Measurements from ENCODE around the gene RHOB. TPM values are rescaled to one million over a fixed set of nuclear protein-coding genes. Genes with fewer than 3 reads are reported as not detected.

Gene RHOB
- total and polyA plus RNA-seq, 7 donors, result 111 to 669 (median 194) TPM

DNA sequence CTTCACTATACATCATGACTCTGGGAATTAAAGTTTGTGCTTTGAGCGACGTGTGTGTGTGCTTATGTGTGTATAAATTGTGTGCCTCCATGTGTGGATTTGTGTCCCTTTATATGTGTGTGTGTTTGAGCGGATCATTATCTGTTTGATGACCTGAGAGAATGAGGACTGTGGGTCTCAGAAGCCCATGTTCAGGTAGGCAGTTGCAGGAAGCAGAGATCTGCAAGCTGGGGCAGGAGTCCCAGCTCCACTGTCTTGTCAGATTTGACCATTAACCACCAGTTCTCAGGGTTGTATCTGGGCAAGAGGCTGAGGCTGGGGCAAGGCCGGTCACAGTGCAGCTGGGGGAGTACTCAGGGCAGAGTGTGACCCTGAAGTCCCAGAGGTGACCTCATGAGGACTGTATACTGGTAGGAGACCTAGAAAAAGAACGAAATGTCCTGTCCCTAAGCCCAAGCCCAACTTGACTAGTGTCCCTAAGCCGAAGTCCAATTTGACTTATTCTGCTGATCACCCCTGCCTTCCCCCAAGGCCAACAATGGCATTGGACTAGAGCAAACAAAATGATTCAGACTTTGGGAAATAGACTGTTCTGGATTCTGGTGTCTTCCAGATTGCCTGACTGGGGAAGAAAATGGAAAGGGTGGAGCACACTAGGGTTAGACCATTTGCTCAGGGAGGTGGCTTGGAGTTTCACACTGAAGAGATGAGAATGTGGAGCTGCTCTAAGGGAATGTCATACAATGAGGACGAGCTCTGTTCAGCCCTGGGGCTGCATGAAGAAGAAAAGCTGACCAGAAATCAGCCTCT lies 28.1 kb downstream of the RHOB start:
- no peaks in the 10 kb centered on the region for H3K27me3 ChIP-seq (ENCODE audit: insufficient read depth in 3 of 3, low read length in 2 of 3)
- H3K9me3 ChIP-seq, result no peaks in the 10 kb centered on the region
- 83 to 97% (median 94%) methylated on average over 7 of the region's 7 CpGs for WGBS, 3 donors
- peak overlapping the region; percentile 4 for H3K27ac ChIP-seq
- intact Hi-C loops (cut with DNase I), result no loop called here
- H3K4me3 ChIP-seq, result no peak overlapping the region
- peaks cover 13% of the 10 kb centered on the region for H3K4me1 ChIP-seq
- ATAC-seq (peak in 2 of 4 donors; percentile 12 to 25), DNase-seq (no peak)
- H3K36me3 ChIP-seq (ENCODE audit: insufficient read depth in 1 of 2, low read depth in 1 of 2), result no peaks in the 10 kb centered on the region
- TF ChIP-seq, protein P1, sequence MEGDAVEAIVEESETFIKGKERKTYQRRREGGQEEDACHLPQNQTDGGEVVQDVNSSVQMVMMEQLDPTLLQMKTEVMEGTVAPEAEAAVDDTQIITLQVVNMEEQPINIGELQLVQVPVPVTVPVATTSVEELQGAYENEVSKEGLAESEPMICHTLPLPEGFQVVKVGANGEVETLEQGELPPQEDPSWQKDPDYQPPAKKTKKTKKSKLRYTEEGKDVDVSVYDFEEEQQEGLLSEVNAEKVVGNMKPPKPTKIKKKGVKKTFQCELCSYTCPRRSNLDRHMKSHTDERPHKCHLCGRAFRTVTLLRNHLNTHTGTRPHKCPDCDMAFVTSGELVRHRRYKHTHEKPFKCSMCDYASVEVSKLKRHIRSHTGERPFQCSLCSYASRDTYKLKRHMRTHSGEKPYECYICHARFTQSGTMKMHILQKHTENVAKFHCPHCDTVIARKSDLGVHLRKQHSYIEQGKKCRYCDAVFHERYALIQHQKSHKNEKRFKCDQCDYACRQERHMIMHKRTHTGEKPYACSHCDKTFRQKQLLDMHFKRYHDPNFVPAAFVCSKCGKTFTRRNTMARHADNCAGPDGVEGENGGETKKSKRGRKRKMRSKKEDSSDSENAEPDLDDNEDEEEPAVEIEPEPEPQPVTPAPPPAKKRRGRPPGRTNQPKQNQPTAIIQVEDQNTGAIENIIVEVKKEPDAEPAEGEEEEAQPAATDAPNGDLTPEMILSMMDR (IDR thresholded peaks at IDR 0.05), result no peak

DNA sequence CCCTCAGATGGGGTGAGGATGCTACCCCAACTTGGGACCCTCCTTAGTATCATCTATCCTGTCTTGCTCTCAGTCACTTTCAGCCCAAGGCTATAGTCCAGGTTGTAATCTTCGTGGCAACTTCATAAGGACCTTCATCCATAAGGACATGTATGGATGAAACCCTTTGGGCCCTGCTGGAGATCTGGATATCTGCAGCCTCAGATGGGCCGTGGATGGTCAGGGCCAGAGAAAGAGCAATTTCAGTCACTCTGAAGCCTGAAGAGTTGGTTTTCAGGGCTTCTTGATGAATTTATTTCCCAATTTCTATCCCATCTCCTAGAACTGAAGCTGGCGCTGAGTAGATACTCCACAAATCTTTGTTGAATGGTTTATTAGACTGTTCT lies 28.7 kb downstream of the RHOB start:
- 97 to 99% (median 98%) methylated on average over 3 of the region's 3 CpGs for WGBS, 3 donors
- ATAC-seq (no peak), DNase-seq (no peak)
- Histone ChIP-seq H3K4me3 (no peak overlapping the region), H3K9me3 (no peaks in the 10 kb centered on the region), H3K27me3 (ENCODE audit: insufficient read depth in 3 of 3, low read length in 2 of 3) (no peaks in the 10 kb centered on the region), H3K27ac (no peak overlapping the region), H3K4me1 (peaks cover 13% of the 10 kb centered on the region), H3K36me3 (ENCODE audit: insufficient read depth in 1 of 2, low read depth in 1 of 2) (no peaks in the 10 kb centered on the region)
- TF ChIP-seq, protein P1 (IDR thresholded peaks at IDR 0.05), result no peak
- intact Hi-C loops (cut with DNase I), result no loop called here

DNA sequence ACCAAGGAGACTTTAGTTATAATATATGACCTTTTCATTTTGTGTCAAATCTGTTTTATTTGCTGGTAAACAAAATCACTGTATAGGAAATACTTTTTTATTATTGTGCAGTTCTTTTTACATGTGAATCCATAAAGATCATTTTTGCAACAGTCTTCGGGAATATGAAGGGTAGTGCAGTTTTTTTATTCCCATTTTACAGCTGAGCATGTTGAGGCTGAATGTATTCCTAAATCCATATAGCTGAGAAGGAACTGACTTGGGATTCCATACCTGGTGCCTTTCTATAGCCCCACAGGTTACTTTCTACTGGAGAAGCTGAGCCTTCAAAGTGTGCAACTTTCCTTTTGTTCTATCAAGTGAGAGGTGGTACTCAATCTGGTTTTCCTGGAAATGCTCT lies 29.6 kb downstream of the RHOB start:
- intact Hi-C loops (cut with DNase I), result no loop called here
- TF ChIP-seq, protein P1 (IDR thresholded peaks at IDR 0.05), result no peak
- no peaks in the 10 kb centered on the region for H3K9me3 ChIP-seq
- DNase-seq, result no peak
- H3K4me3 ChIP-seq, result no peak overlapping the region
- H3K4me1 ChIP-seq, result peaks cover 13% of the 10 kb centered on the region
- H3K36me3 ChIP-seq (ENCODE audit: insufficient read depth in 1 of 2, low read depth in 1 of 2), result no peaks in the 10 kb centered on the region
- WGBS, 3 donors, result 91 to 96% (median 93%) methylated on average over 1 of the region's 1 CpG
- H3K27ac ChIP-seq, result no peak overlapping the region
- no peaks in the 10 kb centered on the region for H3K27me3 ChIP-seq (ENCODE audit: insufficient read depth in 3 of 3, low read length in 2 of 3)
- ATAC-seq, result no peak

DNA sequence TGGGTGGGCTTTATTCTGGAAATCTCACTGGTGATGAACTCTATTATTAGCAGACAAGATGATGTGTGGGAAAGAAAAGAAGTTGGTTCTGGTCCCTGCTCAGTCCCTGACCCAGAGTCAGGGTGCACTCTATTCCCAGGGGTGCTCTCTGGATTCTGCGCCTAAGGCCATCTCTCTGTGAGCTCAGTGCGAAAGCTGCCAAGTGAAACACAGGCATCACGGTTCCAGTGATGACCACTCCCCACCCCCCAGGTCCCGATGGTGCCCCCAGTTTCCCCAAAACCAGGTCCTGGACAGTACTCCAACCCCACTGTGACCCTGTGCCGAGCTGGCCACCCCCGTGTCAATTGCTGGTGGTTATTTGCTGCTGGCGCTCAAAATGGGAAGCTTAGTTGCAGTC lies 30.1 kb downstream of the RHOB start:
- Histone ChIP-seq H3K4me3 (no peak overlapping the region), H3K27me3 (ENCODE audit: insufficient read depth in 3 of 3, low read length in 2 of 3) (no peaks in the 10 kb centered on the region), H3K4me1 (peaks cover 12% of the 10 kb centered on the region), H3K36me3 (ENCODE audit: insufficient read depth in 1 of 2, low read depth in 1 of 2) (no peaks in the 10 kb centered on the region), H3K9me3 (no peaks in the 10 kb centered on the region), H3K27ac (no peak overlapping the region)
- WGBS, 3 donors, result 87 to 95% (median 90%) methylated on average over 7 of the region's 7 CpGs
- TF ChIP-seq, protein P1 (IDR thresholded peaks at IDR 0.05), result no peak
- peak in 1 of 2 donors; percentile 46 for DNase-seq
- intact Hi-C loops (cut with DNase I), result no loop called here
- no peak for ATAC-seq

DNA sequence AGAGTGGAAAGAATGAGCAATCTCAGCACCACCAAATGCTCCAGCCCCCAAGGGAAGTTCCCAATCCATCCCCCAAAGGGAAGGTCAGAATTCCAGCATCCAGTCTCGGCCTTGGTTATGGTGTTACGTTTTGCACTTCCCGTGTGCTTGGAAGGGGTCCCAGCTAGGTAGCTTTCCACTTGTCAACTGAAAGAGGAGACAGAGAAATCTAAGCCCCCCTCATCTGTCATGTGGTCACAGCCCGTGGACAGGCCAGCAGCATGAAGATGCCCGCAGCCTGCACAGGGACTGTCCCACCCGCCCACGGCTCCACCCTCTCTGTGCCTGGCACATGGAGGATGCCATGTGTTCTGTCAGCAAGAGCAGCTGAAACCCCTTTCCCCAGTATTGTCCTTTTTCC lies 32.1 kb downstream of the RHOB start:
- no peak for DNase-seq

More for the DNA sequence above, 32.1 kb downstream of the RHOB start:
- H3K27ac ChIP-seq, result no peak overlapping the region
- 44 to 73% (median 52%) methylated on average over 7 of the region's 7 CpGs for WGBS, 3 donors
- no peak for ATAC-seq
- no peaks in the 10 kb centered on the region for H3K9me3 ChIP-seq
- no peaks in the 10 kb centered on the region for H3K36me3 ChIP-seq (ENCODE audit: insufficient read depth in 1 of 2, low read depth in 1 of 2)
- no peak overlapping the region for H3K4me3 ChIP-seq
- intact Hi-C loops (cut with DNase I), result no loop called here
- TF ChIP-seq, protein P1 (IDR thresholded peaks at IDR 0.05), result no peak
- H3K4me1 ChIP-seq, result peaks cover 6% of the 10 kb centered on the region
- no peaks in the 10 kb centered on the region for H3K27me3 ChIP-seq (ENCODE audit: insufficient read depth in 3 of 3, low read length in 2 of 3)

All from psoas muscle (tissue), 8 donors.